KOPT-K1 (cell line): ENCODE results near the gene DET1.
"Not testable (repeated sequence)": the region's sequence is repeated elsewhere in the genome, so short reads cannot be mapped to it uniquely, and the experiment has no call there.

ENCODE experiments used
- H3K27ac ChIP-seq: fragments of 200-600 bp; sonication (generic); 2 replicates; pipeline ENCODE4 v1.5.1; 2016; ENCODE audit warnings: antibody characterized with exemption, mild to moderate bottlenecking, low read depth, low read length; ENCODE audit not compliant: poor library complexity, severe bottlenecking
- H3K36me3 ChIP-seq: fragments of 200-600 bp; sonication (generic); 2 replicates; pipeline ENCODE4 v1.5.1; 2017; ENCODE audit warnings: antibody characterized with exemption, mild to moderate bottlenecking, low read length, moderate library complexity; ENCODE audit not compliant: insufficient read depth
- H3K9me3 ChIP-seq: fragments of 200-600 bp; sonication (generic); 2 replicates; pipeline ENCODE4 v1.5.1; 2017; ENCODE audit warnings: antibody characterized with exemption, low read length, mild to moderate bottlenecking; ENCODE audit not compliant: insufficient read depth, poor library complexity, severe bottlenecking

DET1 gene

GRCh38 chr15:88470625-88471372 is 75.7 kb downstream of the DET1 start:
- Histone ChIP-seq H3K36me3 (peaks cover 59% of the 10 kb centered on the region), H3K27ac (no peak overlapping the region), H3K9me3 (no peaks in the 10 kb centered on the region)

- no peak overlapping the region for H3K27ac ChIP-seq
- H3K9me3 ChIP-seq: no peaks in the 10 kb centered on the region
- peaks cover 58% of the 10 kb centered on the region for H3K36me3 ChIP-seq
These were observed 77.2 kb downstream of the DET1 start for GRCh38 chr15:88469321-88469720.

- not testable (repeated sequence) for H3K9me3 ChIP-seq
- Histone ChIP-seq H3K27ac (peak overlapping the region; percentile 95), H3K36me3 (peaks cover 64% of the 10 kb centered on the region)
These were observed 77.8 kb downstream of the DET1 start for GRCh38 chr15:88468721-88469120.

GRCh38 chr15:88467935-88468528 is 78.4 kb downstream of the DET1 start:
- H3K27ac ChIP-seq: peak overlapping the region; percentile 95

GRCh38 chr15:88467073-88467934 is 79.2 kb downstream of the DET1 start, which contains the start of the genes MRPL46 and MRPS11:
Gene MRPL46 (minus strand): TSS chr15:88467388. CDS start chr15:88467377, 11 bp downstream.
Gene MRPS11 (plus strand): TSS chr15:88467708. CDS start chr15:88467718, 10 bp downstream.
- Histone ChIP-seq H3K36me3 (peaks cover 65% of the 10 kb centered on the region), H3K27ac (peak within 1 kb of the TSS; percentile 95), H3K9me3 (no peaks in the 10 kb centered on the region)

More at GRCh38 chr15:88467935-88468528, 78.4 kb downstream of the DET1 start:
- H3K36me3 ChIP-seq: peaks cover 65% of the 10 kb centered on the region
- H3K9me3 ChIP-seq: no peaks in the 10 kb centered on the region

- Histone ChIP-seq H3K9me3 (no peaks in the 10 kb centered on the region), H3K36me3 (peaks cover 66% of the 10 kb centered on the region), H3K27ac (no peak overlapping the region)
These were observed 80.8 kb downstream of the DET1 start for GRCh38 chr15:88465633-88466224.

- no peak overlapping the region for H3K27ac ChIP-seq
- peaks cover 67% of the 10 kb centered on the region for H3K36me3 ChIP-seq
- H3K9me3 ChIP-seq: no peaks in the 10 kb centered on the region
These were observed 82.5 kb downstream of the DET1 start for GRCh38 chr15:88463870-88464532.
